Mucosa of descending colon (tissue), 3 donors: ENCODE data around the gene PLEKHG3. TPM values are rescaled to one million over a fixed set of nuclear protein-coding genes. Genes with fewer than 3 reads are reported as not detected.
A peak's percentile ranks its signal among the peaks of the same experiment; 100 is the strongest.

Source experiments
- ATAC-seq: fragments of 200-7000 bp; cut with Tn5 transposase; one replicate; pipeline ENCODE4 v1.9.1; 2020; ENCODE audit warnings: mild to moderate bottlenecking, moderate library complexity
- DNase-seq, 3 donors: peaks; one replicate each; pipeline ENCODE4 v3.0.0-alpha.2; 2020
- H3K36me3 ChIP-seq: fragments of 200-600 bp; one replicate; pipeline ENCODE4 v1.8.0; 2021; ENCODE audit warnings: low read depth, mild to moderate bottlenecking
- H3K4me1 ChIP-seq: fragments of 200-600 bp; one replicate; pipeline ENCODE4 v1.8.0; 2021; ENCODE audit warnings: low read depth, mild to moderate bottlenecking
- H3K4me3 ChIP-seq: fragments of 200-600 bp; one replicate; pipeline ENCODE4 v1.8.0; 2021; ENCODE audit warnings: mild to moderate bottlenecking
- H3K9me3 ChIP-seq: fragments of 200-600 bp; one replicate; pipeline ENCODE4 v1.8.0; 2021; ENCODE audit warnings: mild to moderate bottlenecking
- CTCF ChIP-seq: fragments of 200-600 bp; IDR thresholded peaks from one replicate; pipeline ENCODE4 v1.8.0; 2022; ENCODE audit warnings: antibody characterized with exemption, mild to moderate bottlenecking
- intact Hi-C, 2 donors: fragments of 100-400 bp; cut with DNase I in 1 of 2; cut with micrococcal nuclease in 1 of 2; formaldehyde crosslinking; loops; one replicate each; pipeline versions ENCODE4 v1.11.0 to v1.11.1; 2022; cut with DNase I, micrococcal nuclease
- total RNA-seq, 3 donors: library from RNA; stranded (reverse); fragmentation: NEBNext Ultra II Directional in 2 of 3; extraction: Animal tissue kit (Norgen Biotek cat#: 25700) in 2 of 3; gene quantifications; one replicate each; pipeline versions ENCODE4 v1.2.1 to v1.2.4, GENCODE V29; 2021 to 2023
- donor health status: DM: no; HTN: no; CAD: no; lungs with moderate emphysema.
- donor health status: DM: no; HTN: no; CAD: no.
- donor health status: DM: no; HTN: yes; CAD: no.

The PLEKHG3 gene
- total RNA-seq, 3 donors from 2014 or later: 72.0 to 96.6 (median 91.4) TPM

GRCh38 chr14:64676410-64677008 is 27.7 kb upstream of the PLEKHG3 start:
- H3K9me3 ChIP-seq: no peaks in the 10 kb centered on the region
- ATAC-seq (no peak), DNase-seq (no peak)
- H3K36me3 ChIP-seq: no peaks in the 10 kb centered on the region
- no peak for TF ChIP-seq CTCF
- H3K4me1 ChIP-seq: peaks cover 24% of the 10 kb centered on the region
- intact Hi-C loops: no loop called here
- H3K4me3 ChIP-seq: no peak overlapping the region

GRCh38 chr14:64680013-64680713 is 24.1 kb upstream of the PLEKHG3 start:
- ATAC-seq (peak; percentile 6), DNase-seq (no peak)
- H3K36me3 ChIP-seq: no peaks in the 10 kb centered on the region
- H3K4me1 ChIP-seq: peaks cover 30% of the 10 kb centered on the region
- no peak overlapping the region for H3K4me3 ChIP-seq
- intact Hi-C loops: no loop called here
- H3K9me3 ChIP-seq: no peaks in the 10 kb centered on the region
- TF ChIP-seq CTCF: no peak

- intact Hi-C loops: no loop called here
- no peak overlapping the region for H3K4me3 ChIP-seq
- no peak for TF ChIP-seq CTCF
- H3K4me1 ChIP-seq: peaks cover 24% of the 10 kb centered on the region
- H3K36me3 ChIP-seq: no peaks in the 10 kb centered on the region
- no peak for ATAC-seq
- no peak for DNase-seq
- H3K9me3 ChIP-seq: no peaks in the 10 kb centered on the region
These were observed 23.5 kb upstream of the PLEKHG3 start for GRCh38 chr14:64680714-64681065.

GRCh38 chr14:64681796-64682710 is 22.2 kb upstream of the PLEKHG3 start:
- TF ChIP-seq CTCF: no peak

GRCh38 chr14:64682843-64683242 is 21.4 kb upstream of the PLEKHG3 start:
- H3K9me3 ChIP-seq: no peaks in the 10 kb centered on the region
- no peak for TF ChIP-seq CTCF
- ATAC-seq: no peak
- H3K4me3 ChIP-seq: no peak overlapping the region
- no peak for DNase-seq
- no peaks in the 10 kb centered on the region for H3K36me3 ChIP-seq
- intact Hi-C loops: no loop called here
- peaks cover 15% of the 10 kb centered on the region for H3K4me1 ChIP-seq

More at GRCh38 chr14:64681796-64682710, 22.2 kb upstream of the PLEKHG3 start:
- intact Hi-C loops: no loop called here
- Histone ChIP-seq H3K9me3 (no peaks in the 10 kb centered on the region), H3K4me3 (no peak overlapping the region), H3K36me3 (no peaks in the 10 kb centered on the region), H3K4me1 (peaks cover 18% of the 10 kb centered on the region)
- DNase-seq (peak; percentile 47 to 76 (median 69)), ATAC-seq (peak; percentile 84)
